Panc1 (cell line): ENCODE results near the gene GSTM1.

Experiments used
- CTCF ChIP-seq: fragments of 450-650 bp; IDR thresholded peaks from 2 replicates; pipeline ENCODE4 v1.5.1; 2017; ENCODE audit warnings: mild to moderate bottlenecking
- POLR2AphosphoS5 ChIP-seq: IDR thresholded peaks from 2 replicates; pipeline ENCODE4 v1.6.1; 2012; ENCODE audit warnings: mild to moderate bottlenecking, low read depth, low read length, moderate library complexity
- TCF7L2 ChIP-seq: IDR thresholded peaks from 2 replicates; pipeline ENCODE4 v1.6.1; 2011; ENCODE audit warnings: mild to moderate bottlenecking, low read depth, low read length, inconsistent platforms

DNA sequence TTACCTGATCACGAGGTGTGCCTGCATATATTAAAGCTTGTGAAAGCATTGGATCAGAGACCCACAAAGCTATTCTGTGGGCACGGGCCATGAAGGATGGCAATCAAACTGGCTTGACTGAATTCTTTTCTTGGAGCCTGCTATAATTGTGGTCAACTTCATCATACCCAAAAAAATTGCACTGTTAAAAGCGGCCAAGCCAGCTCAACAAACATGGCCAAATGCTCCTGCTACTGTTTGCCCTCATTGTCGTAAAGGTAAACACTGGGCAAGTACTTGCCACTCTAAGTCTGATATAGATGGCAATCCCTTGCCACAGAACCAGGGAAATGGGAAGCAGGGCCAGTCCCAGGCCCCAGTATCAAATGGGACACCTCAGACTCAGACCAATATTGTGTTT, 17.8 kb downstream of the GSTM1 start:
- no peak for TF ChIP-seq CTCF
- TF ChIP-seq POLR2AphosphoS5 = no peak
- TF ChIP-seq TCF7L2 = no peak
